Measurements from ENCODE around the gene PLEKHJ1. TPM values are rescaled to one million over a fixed set of nuclear protein-coding genes. Genes with fewer than 3 reads are reported as not detected.

Gene PLEKHJ1
- total and polyA plus RNA-seq, 9 of the 15 experiments (the other 6 are each of a cell fraction or from before 2014, with no cell fraction given) = 1.5 to 188 (median 63.9) TPM

- Histone ChIP-seq H3K9me3 (replicated peaks; ENCODE audit: control insufficient read depth, insufficient read depth, low read depth, low read length) (no peaks in the 10 kb centered on the region), H3K36me3 (ENCODE audit: control insufficient read depth, insufficient read depth, low read length) (peaks cover 11% of the 10 kb centered on the region; the same call in 1 of the 3 replicates), H3K9ac (ENCODE audit: insufficient read depth in 1 of 2, low read depth in 2 of 2, low read length in 2 of 2) (peak overlapping the region in 1 of 2 experiments; percentile 45; a peak in 1 of 4 replicates), H3K4me1 (replicated peaks in 1 of 2; ENCODE audit: control insufficient read depth in 2 of 2, insufficient read depth in 2 of 2, low read length in 2 of 2) (peaks cover 0 to 69% of the 10 kb centered on the region in 2 experiments; a peak in 2 of 5 replicates), H3K27me3 (ENCODE audit: control insufficient read depth in 2 of 2, insufficient read depth in 2 of 2, low read length in 2 of 2) (no peaks in the 10 kb centered on the region), H3K9me1 (ENCODE audit: control insufficient read depth, insufficient read depth, low read length) (no peaks in the 10 kb centered on the region), H3K4me2 (ENCODE audit: insufficient read depth, low read length) (no peak overlapping the region), H3K4me3 (no peak overlapping the region), H2AFZ (ENCODE audit: low read depth, low read length) (no peak overlapping the region), H3K27ac (ENCODE audit: extremely low read depth, low read depth, low read length) (no peak overlapping the region), H4K20me1 (replicated peaks; ENCODE audit: control insufficient read depth, insufficient read depth, low read length) (no peaks in the 10 kb centered on the region), H3K79me2 (ENCODE audit: control insufficient read depth, insufficient read depth, low read length) (no peaks in the 10 kb centered on the region)
- in situ Hi-C loops (cut with MboI) = no loop called here
- ChIA-PET POLR2A (interaction anchor here (1.0 to 1.7 kb wide), 4 partner anchors 8 to 18 kb away, joined by 3 to 9 read pairs (median 6); no protein-coding TSS in a partner anchor), CTCF (ENCODE audit: low intra/inter-chr PET ratio) (no interaction called here)
- DNase-seq (ENCODE audit: extremely low read depth in 1 of 4, low spot score in 3 of 4) (no peak), ATAC-seq (no peak), FAIRE-seq (no peak)
- BruUV-seq (replicated peaks) = no TSS peak
- intact Hi-C loops (cut with micrococcal nuclease) = no loop called here
- WGBS (ENCODE audit: insufficient coverage, low coverage, missing lambda C conversion rate) = 82% methylated on average over 42 of the region's 77 CpGs
- TF ChIP-seq ZFX (CRISPR knock-in tag; IDR thresholded peaks at IDR 0.05) (no peak), ZBTB33 (CRISPR knock-in tag; IDR thresholded peaks at IDR 0.05) (peak; percentile 79), ZNF253 (CRISPR knock-in tag; conservative IDR thresholded peaks at IDR 0.05) (no peak), ZNF696 (CRISPR knock-in tag; conservative IDR thresholded peaks at IDR 0.05) (no peak), PRDM10 (IDR thresholded peaks at IDR 0.05; ENCODE audit: partially characterized antibody) (no peak), GTF2B (IDR thresholded peaks at IDR 0.05; ENCODE audit: extremely low read depth, insufficient read length) (no peak), FIP1L1 (IDR thresholded peaks at IDR 0.05; ENCODE audit: low read depth, low read length, poor library complexity, severe bottlenecking) (peak; percentile 32), CTCF (IDR thresholded peaks at IDR 0.05 in 2 of 3, conservative IDR thresholded peaks at IDR 0.05 in 1 of 3; ENCODE audit: insufficient read depth in 2 of 3, low read depth in 1 of 3, low read length in 3 of 3) (peak in 1 of 3 experiments; percentile 8; a peak in 1 of 6 replicates), POLR2G (IDR thresholded peaks at IDR 0.05; ENCODE audit: low read depth, low read length) (peak; percentile 56), MBD2 (IDR thresholded peaks at IDR 0.05; ENCODE audit: borderline replicate concordance, low read depth) (0 out of 2 replicates have a peak, but pooled peaks have one; percentile 10)
These were observed 17.3 kb upstream of the PLEKHJ1 start for GRCh38 chr19:2253106-2254063.

Measured in K562 (cell line).